Mucosa of descending colon (tissue), 3 donors: ENCODE results near the gene URI1. TPM values are rescaled to one million over a fixed set of nuclear protein-coding genes. Genes with fewer than 3 reads are reported as not detected.

Source experiments
- ATAC-seq: fragments of 200-7000 bp; cut with Tn5 transposase; one replicate; pipeline ENCODE4 v1.9.1; 2020; ENCODE audit warnings: mild to moderate bottlenecking, moderate library complexity
- DNase-seq, 3 donors: peaks; one replicate each; pipeline ENCODE4 v3.0.0-alpha.2; 2020
- H3K36me3 ChIP-seq: fragments of 200-600 bp; one replicate; pipeline ENCODE4 v1.8.0; 2021; ENCODE audit warnings: low read depth, mild to moderate bottlenecking
- H3K4me1 ChIP-seq: fragments of 200-600 bp; one replicate; pipeline ENCODE4 v1.8.0; 2021; ENCODE audit warnings: low read depth, mild to moderate bottlenecking
- H3K4me3 ChIP-seq: fragments of 200-600 bp; one replicate; pipeline ENCODE4 v1.8.0; 2021; ENCODE audit warnings: mild to moderate bottlenecking
- H3K9me3 ChIP-seq: fragments of 200-600 bp; one replicate; pipeline ENCODE4 v1.8.0; 2021; ENCODE audit warnings: mild to moderate bottlenecking
- intact Hi-C, 2 donors: fragments of 100-400 bp; cut with DNase I in 1 of 2; cut with micrococcal nuclease in 1 of 2; formaldehyde crosslinking; loops; one replicate each; pipeline versions ENCODE4 v1.11.0 to v1.11.1; 2022; cut with DNase I, micrococcal nuclease
- total RNA-seq, 3 donors: library from RNA; stranded (reverse); fragmentation: NEBNext Ultra II Directional in 2 of 3; extraction: Animal tissue kit (Norgen Biotek cat#: 25700) in 2 of 3; gene quantifications; one replicate each; pipeline versions ENCODE4 v1.2.1 to v1.2.4, GENCODE V29; 2021 to 2023
- TF ChIP-seq, protein P1 (sequence below): fragments of 200-600 bp; IDR thresholded peaks from one replicate; pipeline ENCODE4 v1.8.0; 2022; ENCODE audit warnings: antibody characterized with exemption, mild to moderate bottlenecking
- donor health status: DM: no; HTN: no; CAD: no; lungs with moderate emphysema.
- donor health status: DM: no; HTN: no; CAD: no.
- donor health status: DM: no; HTN: yes; CAD: no.

URI1 gene
- total RNA-seq, 3 donors from 2014 or later: 40.0 to 65.5 (median 43.4) TPM

DNA sequence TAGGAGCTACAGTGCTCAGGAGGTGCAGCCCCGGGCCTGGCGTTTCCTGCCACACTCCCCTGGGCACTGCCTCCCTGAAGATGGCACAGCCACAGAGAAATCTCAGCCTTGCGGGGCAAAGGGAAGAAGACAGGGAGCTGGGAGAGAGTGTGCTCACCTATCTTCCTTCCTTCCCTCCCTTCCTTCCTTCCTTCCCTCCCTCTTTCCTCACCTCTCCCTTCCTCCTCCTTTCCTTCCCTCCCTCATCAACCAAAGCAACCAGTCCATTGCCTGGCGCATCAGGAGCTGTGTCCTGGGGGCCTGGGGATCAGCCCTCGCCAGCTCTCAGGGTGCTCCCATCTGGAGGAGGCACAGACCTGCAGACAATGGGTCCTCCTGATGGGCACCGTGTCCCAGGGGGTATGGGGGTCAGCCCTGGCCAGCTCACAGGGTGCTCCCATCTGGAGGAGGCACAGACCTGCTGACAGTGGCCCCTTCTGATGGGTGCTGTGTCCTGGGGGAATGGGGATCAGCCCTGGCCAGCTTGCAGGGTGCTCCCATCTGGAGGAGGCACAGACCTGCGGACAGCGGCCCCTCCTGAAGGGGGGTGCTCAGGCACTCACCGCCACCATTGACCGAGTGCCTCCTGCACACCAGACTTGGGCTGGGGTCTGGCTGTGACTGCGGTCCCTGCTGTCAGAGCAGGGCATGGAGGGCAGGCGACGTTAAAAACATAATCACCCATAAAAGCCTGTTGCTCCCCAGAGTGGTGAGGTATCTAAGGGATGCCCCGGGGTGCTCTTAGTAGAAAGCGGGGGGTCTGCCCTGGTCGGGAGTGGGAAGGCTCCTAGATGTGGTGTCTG lies 120.2 kb downstream of the URI1 start:
- Histone ChIP-seq H3K4me1 (no peaks in the 10 kb centered on the region), H3K4me3 (no peak overlapping the region), H3K9me3 (no peaks in the 10 kb centered on the region), H3K36me3 (no peaks in the 10 kb centered on the region)
- TF ChIP-seq, protein P1, sequence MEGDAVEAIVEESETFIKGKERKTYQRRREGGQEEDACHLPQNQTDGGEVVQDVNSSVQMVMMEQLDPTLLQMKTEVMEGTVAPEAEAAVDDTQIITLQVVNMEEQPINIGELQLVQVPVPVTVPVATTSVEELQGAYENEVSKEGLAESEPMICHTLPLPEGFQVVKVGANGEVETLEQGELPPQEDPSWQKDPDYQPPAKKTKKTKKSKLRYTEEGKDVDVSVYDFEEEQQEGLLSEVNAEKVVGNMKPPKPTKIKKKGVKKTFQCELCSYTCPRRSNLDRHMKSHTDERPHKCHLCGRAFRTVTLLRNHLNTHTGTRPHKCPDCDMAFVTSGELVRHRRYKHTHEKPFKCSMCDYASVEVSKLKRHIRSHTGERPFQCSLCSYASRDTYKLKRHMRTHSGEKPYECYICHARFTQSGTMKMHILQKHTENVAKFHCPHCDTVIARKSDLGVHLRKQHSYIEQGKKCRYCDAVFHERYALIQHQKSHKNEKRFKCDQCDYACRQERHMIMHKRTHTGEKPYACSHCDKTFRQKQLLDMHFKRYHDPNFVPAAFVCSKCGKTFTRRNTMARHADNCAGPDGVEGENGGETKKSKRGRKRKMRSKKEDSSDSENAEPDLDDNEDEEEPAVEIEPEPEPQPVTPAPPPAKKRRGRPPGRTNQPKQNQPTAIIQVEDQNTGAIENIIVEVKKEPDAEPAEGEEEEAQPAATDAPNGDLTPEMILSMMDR: no peak
- intact Hi-C loops: no loop called here
- ATAC-seq: no peak
- DNase-seq: no peak

DNA sequence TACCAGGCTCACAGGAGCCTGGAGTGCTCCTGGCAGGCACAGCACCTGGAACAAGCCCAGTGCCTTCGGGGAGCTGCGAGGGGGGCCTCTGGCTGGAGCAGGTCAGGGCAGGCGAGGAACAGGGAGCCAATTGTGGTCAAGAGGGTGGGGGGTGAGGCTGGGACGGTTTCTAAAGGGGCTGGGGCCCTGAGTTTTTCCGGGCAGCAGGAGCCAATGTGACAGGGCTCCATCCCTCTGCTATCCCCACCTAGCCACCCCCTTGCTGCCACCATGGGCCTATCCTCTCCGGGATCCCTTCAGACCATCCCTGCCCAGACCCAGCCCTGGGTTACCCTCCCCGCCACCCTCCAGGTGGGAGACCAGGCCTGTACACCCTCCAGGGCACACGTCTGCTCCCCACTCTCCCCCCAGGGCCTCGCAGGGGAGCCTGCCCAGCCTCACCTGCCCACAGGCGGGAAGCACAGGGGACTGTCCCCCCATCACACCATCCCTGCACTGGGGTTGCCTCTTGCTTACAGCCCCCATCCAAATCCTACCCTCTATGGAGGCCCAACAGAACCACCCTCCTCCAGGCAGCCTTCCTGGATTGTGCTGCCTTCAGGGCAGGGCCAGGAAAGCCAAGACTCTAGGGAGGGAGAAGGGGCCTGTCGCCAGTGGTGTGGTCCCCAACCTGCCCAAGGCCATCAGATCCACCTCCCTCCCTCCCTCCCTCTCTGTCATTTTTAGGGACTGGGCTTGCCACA lies 121.0 kb downstream of the URI1 start:
- Histone ChIP-seq H3K36me3 (no peaks in the 10 kb centered on the region), H3K4me3 (no peak overlapping the region), H3K4me1 (no peaks in the 10 kb centered on the region), H3K9me3 (no peaks in the 10 kb centered on the region)
- DNase-seq (no peak), ATAC-seq (no peak)
- TF ChIP-seq, protein P1: no peak
- intact Hi-C loops: no loop called here

GRCh38 chr19:30063650-30064347 lies 121.8 kb downstream of the URI1 start:
- no peak for DNase-seq
- intact Hi-C loops: no loop called here
- H3K4me3 ChIP-seq: no peak overlapping the region
- TF ChIP-seq, protein P1: no peak
- no peaks in the 10 kb centered on the region for H3K36me3 ChIP-seq
- H3K9me3 ChIP-seq: no peaks in the 10 kb centered on the region
- H3K4me1 ChIP-seq: no peaks in the 10 kb centered on the region
- no peak for ATAC-seq

GRCh38 chr19:30064348-30064699 lies 122.3 kb downstream of the URI1 start:
- H3K4me1 ChIP-seq: no peaks in the 10 kb centered on the region
- intact Hi-C loops: no loop called here
- ATAC-seq (no peak), DNase-seq (no peak)
- H3K9me3 ChIP-seq: no peaks in the 10 kb centered on the region
- H3K4me3 ChIP-seq: no peak overlapping the region
- TF ChIP-seq, protein P1: no peak
- no peaks in the 10 kb centered on the region for H3K36me3 ChIP-seq

GRCh38 chr19:30064771-30065494 lies 122.9 kb downstream of the URI1 start:
- ATAC-seq: no peak
- no peaks in the 10 kb centered on the region for H3K4me1 ChIP-seq
- H3K36me3 ChIP-seq: no peaks in the 10 kb centered on the region
- intact Hi-C loops: no loop called here
- no peak for DNase-seq
- H3K4me3 ChIP-seq: no peak overlapping the region
- TF ChIP-seq, protein P1: no peak
- H3K9me3 ChIP-seq: no peaks in the 10 kb centered on the region
